ENCODE measurements around the gene CEMIP. TPM values are rescaled to one million over a fixed set of nuclear protein-coding genes. Genes with fewer than 3 reads are reported as not detected.

The CEMIP gene
- total RNA-seq, 1 donor, result 687 TPM

DNA sequence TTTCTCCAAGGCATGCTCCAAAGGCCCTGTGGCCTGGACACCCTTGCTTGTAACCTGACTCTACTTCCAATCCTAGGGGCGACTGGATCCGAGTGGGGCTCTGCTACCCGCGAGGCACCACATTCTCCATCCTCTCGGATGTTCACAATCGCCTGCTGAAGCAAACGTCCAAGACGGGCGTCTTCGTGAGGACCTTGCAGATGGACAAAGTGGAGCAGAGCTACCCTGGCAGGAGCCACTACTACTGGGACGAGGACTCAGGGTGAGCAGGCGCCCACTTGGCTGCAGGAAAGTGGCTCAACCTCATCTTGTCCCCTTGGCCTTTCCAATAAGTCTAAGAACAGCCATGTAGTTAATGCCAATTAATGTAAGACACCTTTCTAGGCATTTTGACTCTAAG lies 158.5 kb downstream of the CEMIP start:
- Histone ChIP-seq H2AFZ (ENCODE audit: low read length) (no peak overlapping the region), H3K4me1 (ENCODE audit: insufficient read depth, low read length) (peaks cover 21% of the 10 kb centered on the region), H3K27ac (ENCODE audit: low read depth, low read length) (no peak overlapping the region), H4K20me1 (ENCODE audit: insufficient read depth, low read length) (peaks cover 21% of the 10 kb centered on the region), H3K4me3 (ENCODE audit: insufficient read depth, low read length) (no peak overlapping the region), H3K27me3 (ENCODE audit: insufficient read depth, low read length) (no peaks in the 10 kb centered on the region), H3K4me2 (ENCODE audit: insufficient read depth, low read length) (no peak overlapping the region), H3K79me2 (ENCODE audit: insufficient read depth, low read length) (no peaks in the 10 kb centered on the region), H3K9me3 (ENCODE audit: low read depth, low read length) (no peaks in the 10 kb centered on the region), H3K36me3 (ENCODE audit: insufficient read depth, low read length) (peaks cover 93% of the 10 kb centered on the region)
- DNase-seq (ENCODE audit: insufficient read length, low spot score, missing footprints), result no peak
- TF ChIP-seq, protein P1, sequence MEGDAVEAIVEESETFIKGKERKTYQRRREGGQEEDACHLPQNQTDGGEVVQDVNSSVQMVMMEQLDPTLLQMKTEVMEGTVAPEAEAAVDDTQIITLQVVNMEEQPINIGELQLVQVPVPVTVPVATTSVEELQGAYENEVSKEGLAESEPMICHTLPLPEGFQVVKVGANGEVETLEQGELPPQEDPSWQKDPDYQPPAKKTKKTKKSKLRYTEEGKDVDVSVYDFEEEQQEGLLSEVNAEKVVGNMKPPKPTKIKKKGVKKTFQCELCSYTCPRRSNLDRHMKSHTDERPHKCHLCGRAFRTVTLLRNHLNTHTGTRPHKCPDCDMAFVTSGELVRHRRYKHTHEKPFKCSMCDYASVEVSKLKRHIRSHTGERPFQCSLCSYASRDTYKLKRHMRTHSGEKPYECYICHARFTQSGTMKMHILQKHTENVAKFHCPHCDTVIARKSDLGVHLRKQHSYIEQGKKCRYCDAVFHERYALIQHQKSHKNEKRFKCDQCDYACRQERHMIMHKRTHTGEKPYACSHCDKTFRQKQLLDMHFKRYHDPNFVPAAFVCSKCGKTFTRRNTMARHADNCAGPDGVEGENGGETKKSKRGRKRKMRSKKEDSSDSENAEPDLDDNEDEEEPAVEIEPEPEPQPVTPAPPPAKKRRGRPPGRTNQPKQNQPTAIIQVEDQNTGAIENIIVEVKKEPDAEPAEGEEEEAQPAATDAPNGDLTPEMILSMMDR (IDR thresholded peaks at IDR 0.05; ENCODE audit: extremely low read depth, low read depth, low read length), result no peak

DNA sequence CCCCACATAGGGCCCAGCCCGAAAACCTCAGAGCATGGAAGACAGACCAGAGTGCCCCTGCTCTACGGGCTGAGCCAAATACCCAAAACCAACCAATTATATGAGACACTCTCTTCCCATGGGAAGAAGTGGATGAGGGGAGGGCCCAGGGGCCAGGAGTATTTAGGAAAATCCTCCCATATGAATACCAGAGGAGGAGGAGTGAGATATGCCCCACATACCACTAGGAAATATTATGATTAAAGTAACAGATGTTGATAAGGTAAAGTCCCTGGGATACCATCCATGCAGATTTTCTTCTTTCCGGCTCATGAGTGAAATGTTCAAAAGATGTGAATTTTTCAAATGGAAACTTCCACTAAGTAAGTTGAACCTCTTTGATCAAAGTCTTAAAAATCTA lies 160.0 kb downstream of the CEMIP start:
- TF ChIP-seq, protein P1 (IDR thresholded peaks at IDR 0.05; ENCODE audit: extremely low read depth, low read depth, low read length), result no peak
- no peak overlapping the region for H3K4me2 ChIP-seq (ENCODE audit: insufficient read depth, low read length)
- H3K36me3 ChIP-seq (ENCODE audit: insufficient read depth, low read length), result peaks cover 91% of the 10 kb centered on the region
- no peaks in the 10 kb centered on the region for H3K27me3 ChIP-seq (ENCODE audit: insufficient read depth, low read length)
- H3K4me1 ChIP-seq (ENCODE audit: insufficient read depth, low read length), result peaks cover 13% of the 10 kb centered on the region
- no peak for DNase-seq (ENCODE audit: insufficient read length, low spot score, missing footprints)
- no peak overlapping the region for H2AFZ ChIP-seq (ENCODE audit: low read length)
- no peaks in the 10 kb centered on the region for H3K9me3 ChIP-seq (ENCODE audit: low read depth, low read length)
- no peak overlapping the region for H3K27ac ChIP-seq (ENCODE audit: low read depth, low read length)
- no peaks in the 10 kb centered on the region for H3K79me2 ChIP-seq (ENCODE audit: insufficient read depth, low read length)
- peaks cover 20% of the 10 kb centered on the region for H4K20me1 ChIP-seq (ENCODE audit: insufficient read depth, low read length)
- H3K4me3 ChIP-seq (ENCODE audit: insufficient read depth, low read length), result no peak overlapping the region

DNA sequence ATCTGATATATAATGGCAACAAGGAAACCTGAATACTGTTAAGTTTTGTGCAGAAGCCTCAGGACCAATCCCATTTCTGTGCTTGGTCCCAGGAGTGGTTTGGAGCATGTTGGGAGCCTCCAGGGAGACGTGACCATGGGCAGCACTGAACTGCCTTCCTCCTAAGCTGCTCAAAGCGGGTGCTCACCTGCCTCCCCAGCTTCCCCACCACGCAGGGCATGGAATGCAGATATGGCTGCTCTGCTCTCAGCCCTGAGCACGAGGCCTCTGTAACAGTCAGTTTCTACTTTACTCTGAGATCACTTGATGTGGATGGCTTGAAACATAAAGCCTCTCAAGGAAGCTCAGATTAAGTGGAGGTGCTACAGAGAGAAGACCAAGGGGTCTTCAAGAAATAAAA lies 161.2 kb downstream of the CEMIP start:
- no peak overlapping the region for H3K4me3 ChIP-seq (ENCODE audit: insufficient read depth, low read length)
- no peak for DNase-seq (ENCODE audit: insufficient read length, low spot score, missing footprints)

DNA sequence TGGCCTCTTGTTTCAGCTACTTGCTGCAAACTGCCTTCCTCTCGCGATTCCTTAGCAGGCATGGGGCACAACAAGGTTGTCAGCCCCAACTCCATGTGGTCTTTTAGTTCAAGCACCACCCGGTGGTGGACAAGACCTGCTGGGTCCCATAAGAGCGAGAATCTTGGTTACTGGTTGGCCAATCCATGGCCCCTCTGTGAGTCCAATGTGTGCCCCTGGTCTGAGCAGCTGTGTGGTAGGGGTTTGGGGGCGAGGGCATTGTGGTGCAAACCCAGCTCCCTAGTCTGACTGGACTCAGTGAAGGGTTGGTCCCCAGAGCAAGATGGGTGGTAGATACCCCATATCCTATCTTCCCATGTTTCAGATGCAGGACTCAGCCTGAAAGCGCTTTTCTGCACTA lies 161.7 kb downstream of the CEMIP start:
- TF ChIP-seq, protein P1 (IDR thresholded peaks at IDR 0.05; ENCODE audit: extremely low read depth, low read depth, low read length), result no peak
- no peaks in the 10 kb centered on the region for H3K4me1 ChIP-seq (ENCODE audit: insufficient read depth, low read length)
- H2AFZ ChIP-seq (ENCODE audit: low read length), result no peak overlapping the region
- peaks cover 94% of the 10 kb centered on the region for H3K36me3 ChIP-seq (ENCODE audit: insufficient read depth, low read length)
- DNase-seq (ENCODE audit: insufficient read length, low spot score, missing footprints), result no peak
- no peak overlapping the region for H3K27ac ChIP-seq (ENCODE audit: low read depth, low read length)
- no peak overlapping the region for H3K4me2 ChIP-seq (ENCODE audit: insufficient read depth, low read length)
- peaks cover 26% of the 10 kb centered on the region for H4K20me1 ChIP-seq (ENCODE audit: insufficient read depth, low read length)
- no peaks in the 10 kb centered on the region for H3K27me3 ChIP-seq (ENCODE audit: insufficient read depth, low read length)
- no peak overlapping the region for H3K4me3 ChIP-seq (ENCODE audit: insufficient read depth, low read length)
- no peaks in the 10 kb centered on the region for H3K79me2 ChIP-seq (ENCODE audit: insufficient read depth, low read length)
- no peaks in the 10 kb centered on the region for H3K9me3 ChIP-seq (ENCODE audit: low read depth, low read length)

More for the DNA sequence above, 161.2 kb downstream of the CEMIP start:
- Histone ChIP-seq H3K27me3 (ENCODE audit: insufficient read depth, low read length) (no peaks in the 10 kb centered on the region), H3K27ac (ENCODE audit: low read depth, low read length) (no peak overlapping the region), H3K4me2 (ENCODE audit: insufficient read depth, low read length) (no peak overlapping the region), H3K9me3 (ENCODE audit: low read depth, low read length) (no peaks in the 10 kb centered on the region), H3K36me3 (ENCODE audit: insufficient read depth, low read length) (peaks cover 91% of the 10 kb centered on the region), H3K79me2 (ENCODE audit: insufficient read depth, low read length) (no peaks in the 10 kb centered on the region), H4K20me1 (ENCODE audit: insufficient read depth, low read length) (peaks cover 26% of the 10 kb centered on the region), H3K4me1 (ENCODE audit: insufficient read depth, low read length) (peaks cover 2% of the 10 kb centered on the region), H2AFZ (ENCODE audit: low read length) (no peak overlapping the region)
- TF ChIP-seq, protein P1 (IDR thresholded peaks at IDR 0.05; ENCODE audit: extremely low read depth, low read depth, low read length), result no peak
